Heart left ventricle (tissue), 16 donors: ENCODE measurements around the gene CDAN1. TPM values are rescaled to one million over a fixed set of nuclear protein-coding genes. Genes with fewer than 3 reads are reported as not detected.

Experiments
- ATAC-seq, 4 donors: fragments of 200-7000 bp; cut with Tn5 transposase; one replicate each; pipeline ENCODE4 v1.9.1; 2020 to 2022; ENCODE audit warnings: moderate library complexity in 4 of 4, mild to moderate bottlenecking in 3 of 4, moderate number of reproducible peaks in 1 of 4
- DNase-seq, 5 donors: peaks; one replicate each; pipeline ENCODE4 v3.0.0-alpha.2; 2020
- H3K27ac ChIP-seq, 12 donors: fragments of 200-600 bp; sonication (generic) in 4 of 12; one replicate each; pipeline versions ENCODE4 v1.5.0 to v1.8.0; 2016 to 2022; ENCODE audit warnings: mild to moderate bottlenecking in 2 of 12
- H3K27me3 ChIP-seq, 9 donors: fragments of 200-600 bp; sonication (generic) in 2 of 9; one replicate each; pipeline versions ENCODE4 v1.5.1 to v1.8.0; 2016 to 2022; ENCODE audit warnings: mild to moderate bottlenecking in 3 of 9
- H3K36me3 ChIP-seq, 9 donors: fragments of 200-600 bp; sonication (generic) in 2 of 9; one replicate each; pipeline versions ENCODE4 v1.5.0 to v1.8.0; 2018 to 2022; ENCODE audit warnings: mild to moderate bottlenecking in 2 of 9
- H3K4me1 ChIP-seq, 12 donors: fragments of 200-600 bp; sonication (generic) in 4 of 12; one replicate each; pipeline versions ENCODE4 v1.5.0 to v1.8.0; 2016 to 2022; ENCODE audit warnings: mild to moderate bottlenecking in 3 of 12
- H3K4me3 ChIP-seq, 12 donors: fragments of 200-600 bp; sonication (generic) in 4 of 12; one replicate each; pipeline versions ENCODE4 v1.5.0 to v1.8.0; 2017 to 2022; ENCODE audit warnings: mild to moderate bottlenecking in 9 of 12, moderate library complexity in 4 of 12
- H3K9me3 ChIP-seq, 12 donors: fragments of 200-600 bp; sonication (generic) in 4 of 12; one replicate each; pipeline versions ENCODE4 v1.5.0 to v1.8.0; 2016 to 2022; ENCODE audit warnings: mild to moderate bottlenecking in 1 of 12
- CTCF ChIP-seq, 12 donors: fragments of 200-600 bp; sonication (generic) in 4 of 12; IDR thresholded peaks; one replicate each; pipeline versions ENCODE4 v1.5.0 to v1.8.0; 2018 to 2022; ENCODE audit warnings: antibody characterized with exemption in 12 of 12, mild to moderate bottlenecking in 5 of 12
- POLR2A ChIP-seq, 2 donors: fragments of 450-650 bp; IDR thresholded peaks; one replicate each; pipeline ENCODE4 v1.6.1; 2017; ENCODE audit warnings: antibody characterized with exemption in 2 of 2, mild to moderate bottlenecking in 2 of 2, moderate library complexity in 2 of 2
- WGBS, 4 donors: extraction: QIAGEN DNeasy Blood & Tissue Kit in 2 of 4; methylation state at CpG; one replicate each; pipeline versions ENCODE4 v1.1.5 to v1.1.7; 2013 to 2018; 5-methylcytosine and 5-hydroxymethylcytosine counted together
- intact Hi-C, 10 donors: fragments of 100-400 bp; cut with DNase I; formaldehyde crosslinking; loops; one replicate each; pipeline versions ENCODE4 v1.11.1 to v1.14.2; 2022
- polyA plus RNA-seq, 2 donors: library from polyadenylated mRNA; stranded (reverse); fragments of 200-250 nt; gene quantifications; one replicate each; pipeline ENCODE4 v1.2.3, GENCODE V29; 2013
- total RNA-seq, 9 donors: library from RNA; depleted of rRNA in 2 of 9; stranded (reverse); fragments of >200 nt in 2 of 9; fragmentation: NEBNext Ultra II Directional in 3 of 9; extraction: Animal tissue kit (Norgen Biotek cat#: 25700) in 3 of 9; gene quantifications; one replicate each; pipeline versions ENCODE4 v1.1.0 to v1.2.4, GENCODE V29; 2016 to 2023
- donor health status: ischemic (EF 13 %, LVEDD 7.1; RV severe dilation, severe dysfunction).
- donor health status: healthy with polysubstance abuse.
- donor health status: DM: no; HTN: yes; CAD: no.
- donor health status: DM: no; HTN: no; CAD: no.
- donor health status: ischemic (EF 25% LVEDD 6.9; RV normal size, moderate dysfunction).
- donor health status: ischemic (EF 25% LVEDD 5.7; RV mildly dilated, moderate dysfunction).
- donor health status: healthy.
- donor health status: DM: yes; HTN: yes; CAD: no.
- donor health status: ischemic (EF 35%, LVEDD 5.7; RV mildly dilated, moderate dysfunction).
- donor health status: nonischemic (EF 11% LVEDD 7.7; RV severe dilation, severe dysfunction).
- donor health status: DM: yes; HTN: yes; CAD: no.
- donor health status: PGD.
- donor health status: ischemic (EF 29% LVEDD 5.4; RV normal size, mild dysfunction).
- donor health status: nonischemic (EF 23%, LVEDD 6.1; RV moderate dilation, normal function).

Gene CDAN1
- total and polyA plus RNA-seq, 11 donors, result 4.3 to 6.9 (median 5.6) TPM

- 92 to 95% (median 94%) methylated on average over 1 of the region's 1 CpG for WGBS, 4 donors
- H3K4me3 ChIP-seq, result no peak overlapping the region
- peaks cover 0 to 40% (median 18%) of the 10 kb centered on the region in 12 donors for H3K9me3 ChIP-seq
- peaks cover 0 to 15% (median 0%) of the 10 kb centered on the region in 9 donors for H3K36me3 ChIP-seq
- TF ChIP-seq CTCF (IDR thresholded peaks at IDR 0.05), result no peak
- TF ChIP-seq POLR2A (IDR thresholded peaks at IDR 0.05), result no peak
- no peak for DNase-seq
- intact Hi-C loops, result no loop called here
- H3K27ac ChIP-seq, result no peak overlapping the region
- H3K27me3 ChIP-seq, result no peaks in the 10 kb centered on the region
- no peak for ATAC-seq
- peaks cover 0 to 7% (median 0%) of the 10 kb centered on the region in 12 donors for H3K4me1 ChIP-seq
These were observed 23.8 kb upstream of the CDAN1 start for GRCh38 chr15:42760759-42761158.

GRCh38 chr15:42759093-42759492 lies 22.2 kb upstream of the CDAN1 start:
- no peak overlapping the region for H3K27ac ChIP-seq
- no peak overlapping the region for H3K4me3 ChIP-seq
- no peak for DNase-seq
- H3K9me3 ChIP-seq, result peaks cover 0 to 36% (median 17%) of the 10 kb centered on the region in 12 donors
- 80 to 100% (median 98%) methylated on average over 2 of the region's 2 CpGs for WGBS, 4 donors
- ATAC-seq, result no peak
- TF ChIP-seq POLR2A (IDR thresholded peaks at IDR 0.05) (no peak), CTCF (IDR thresholded peaks at IDR 0.05) (no peak)
- H3K4me1 ChIP-seq, result peaks cover 0 to 7% (median 0%) of the 10 kb centered on the region in 12 donors
- peaks cover 0 to 15% (median 0%) of the 10 kb centered on the region in 9 donors for H3K36me3 ChIP-seq
- no peaks in the 10 kb centered on the region for H3K27me3 ChIP-seq
- intact Hi-C loops, result no loop called here

- H3K4me3 ChIP-seq, result no peak overlapping the region
- DNase-seq (no peak), ATAC-seq (no peak)
- TF ChIP-seq CTCF (IDR thresholded peaks at IDR 0.05) (no peak), POLR2A (IDR thresholded peaks at IDR 0.05) (no peak)
- H3K9me3 ChIP-seq, result peaks cover 0 to 19% (median 1%) of the 10 kb centered on the region in 12 donors
- WGBS, 4 donors, result 93 to 99% (median 97%) methylated on average over 2 of the region's 2 CpGs
- no peaks in the 10 kb centered on the region for H3K4me1 ChIP-seq
- intact Hi-C loops, result no loop called here
- no peak overlapping the region for H3K27ac ChIP-seq
- no peaks in the 10 kb centered on the region for H3K27me3 ChIP-seq
- H3K36me3 ChIP-seq, result peaks cover 0 to 48% (median 34%) of the 10 kb centered on the region in 9 donors
These were observed 13.4 kb upstream of the CDAN1 start for GRCh38 chr15:42750306-42750705.

GRCh38 chr15:42749266-42749665 lies 12.3 kb upstream of the CDAN1 start:
- Histone ChIP-seq H3K4me1 (no peaks in the 10 kb centered on the region), H3K4me3 (no peak overlapping the region), H3K27ac (no peak overlapping the region), H3K9me3 (peaks cover 0 to 19% (median 1%) of the 10 kb centered on the region in 12 donors), H3K27me3 (no peaks in the 10 kb centered on the region), H3K36me3 (peaks cover 0 to 59% (median 42%) of the 10 kb centered on the region in 9 donors)
- ATAC-seq (no peak), DNase-seq (no peak)
- intact Hi-C loops, result no loop called here
- WGBS, 4 donors, result 82 to 100% (median 94%) methylated on average over 1 of the region's 1 CpG
- no peak for TF ChIP-seq POLR2A (IDR thresholded peaks at IDR 0.05)
- TF ChIP-seq CTCF (IDR thresholded peaks at IDR 0.05), result no peak
